ENCODE data around the gene ARL15. TPM values are rescaled to one million over a fixed set of nuclear protein-coding genes. Genes with fewer than 3 reads are reported as not detected.

Gene ARL15
- total and polyA plus RNA-seq, 2 donors (not counting 3 experiments of a cell fraction or from before 2014, with no cell fraction given) = 11.9 to 24.4 TPM

GRCh38 chr5:54108136-54108535 is 202.2 kb downstream of the ARL15 start:
- no peak for DNase-seq (ENCODE audit: low read depth, low spot score)
- no TSS peak for BruUV-seq (replicated peaks)
- TF ChIP-seq FOS (IDR thresholded peaks at IDR 0.05; ENCODE audit: borderline replicate concordance, insufficient read depth, low read length) (no peak), MAX (IDR thresholded peaks at IDR 0.05; ENCODE audit: insufficient read depth, insufficient read length) (no peak), CTCF (IDR thresholded peaks at IDR 0.05; ENCODE audit: extremely low read depth in 1 of 2, insufficient read depth in 1 of 2, low read depth in 1 of 2, low read length in 2 of 2) (no peak), JUN (IDR thresholded peaks at IDR 0.05; ENCODE audit: borderline replicate concordance, insufficient read depth, insufficient read length, low read depth) (no peak), GATA2 (IDR thresholded peaks at IDR 0.05; ENCODE audit: insufficient read depth, insufficient read length, low read depth, low read length) (no peak), MYC (IDR thresholded peaks at IDR 0.05; ENCODE audit: low read depth, low read length) (no peak), EZH2 (IDR thresholded peaks at IDR 0.05; ENCODE audit: borderline replicate concordance, low read depth, low read length, severe bottlenecking) (no peak), POLR2A (IDR thresholded peaks at IDR 0.05; ENCODE audit: low read depth, low read length) (no peak), POLR2AphosphoS5 (IDR thresholded peaks at IDR 0.05; ENCODE audit: insufficient read depth, low read depth, low read length) (no peak)
- CTCF ChIA-PET = interaction anchor here (1.0 to 1.5 kb wide), 2 partner anchors 10 to 12 kb away, joined by 3 to 6 read pairs; no protein-coding TSS in a partner anchor
- Histone ChIP-seq H3K27ac (ENCODE audit: insufficient read depth, low read depth, low read length) (no peak overlapping the region), H3K9me1 (replicated peaks; ENCODE audit: control insufficient read depth, extremely low read depth, insufficient read depth, low read length) (no peaks in the 10 kb centered on the region), H2AFZ (ENCODE audit: low read depth, low read length) (no peak overlapping the region), H3K4me2 (ENCODE audit: insufficient read depth, low read length) (no peak overlapping the region), H3K4me1 (ENCODE audit: control insufficient read depth, extremely low read depth, insufficient read depth, low read length) (no peaks in the 10 kb centered on the region), H3K79me2 (ENCODE audit: control insufficient read depth, insufficient read depth, low read length) (no peaks in the 10 kb centered on the region), H3K4me3 (replicated peaks in 1 of 3; ENCODE audit: insufficient read depth in 1 of 3, low read depth in 1 of 3, low read length in 3 of 3) (no peak overlapping the region), H3K27me3 (ENCODE audit: control insufficient read depth in 2 of 2, insufficient read depth in 2 of 2, low read length in 2 of 2) (no peaks in the 10 kb centered on the region), H3K9ac (replicated peaks; ENCODE audit: extremely low read depth, insufficient read depth, low read length) (no peak overlapping the region), H4K20me1 (replicated peaks; ENCODE audit: control insufficient read depth, extremely low read depth, insufficient read depth, low read length) (no peaks in the 10 kb centered on the region), H3K9me3 (replicated peaks; ENCODE audit: control insufficient read depth, insufficient read depth, low read length) (no peaks in the 10 kb centered on the region), H3K36me3 (ENCODE audit: control insufficient read depth in 2 of 2, extremely low read depth in 1 of 2, insufficient read depth in 2 of 2, low read length in 2 of 2) (no peaks in the 10 kb centered on the region)
- no peak for FAIRE-seq
- dilution Hi-C loops (cut with MboI; ENCODE audit: extremely low pct_ligation_motif_present, low sequenced_read_pairs) (no loop called here), intact Hi-C loops (cut with micrococcal nuclease) (no loop called here)
- POLR2A ChIA-PET = no interaction called here

Data from endothelial cell of umbilical vein (primary cell).